Glutamatergic neuron (in vitro differentiated cells): ENCODE results near the gene JAK3. TPM values are rescaled to one million over a fixed set of nuclear protein-coding genes. Genes with fewer than 3 reads are reported as not detected.

Source experiments
- DNase-seq: peaks from one replicate; pipeline ENCODE4 v3.0.0; 2022
- H3K27ac Mint-ChIP-seq: one replicate; pipeline ENCODE4 v1.8.0; 2020; ENCODE audit warnings: mild to moderate bottlenecking, mixed read lengths, inconsistent platforms; ENCODE audit not compliant: unreplicated experiment
- H3K27me3 Mint-ChIP-seq: one replicate; pipeline ENCODE4 v1.8.0; 2020; ENCODE audit warnings: mild to moderate bottlenecking, moderate library complexity, mixed read lengths, inconsistent platforms; ENCODE audit not compliant: unreplicated experiment
- H3K36me3 Mint-ChIP-seq: one replicate; pipeline ENCODE4 v1.8.0; 2020; ENCODE audit warnings: mild to moderate bottlenecking, mixed read lengths, inconsistent platforms; ENCODE audit not compliant: unreplicated experiment
- H3K4me1 Mint-ChIP-seq: one replicate; pipeline ENCODE4 v1.8.0; 2020; ENCODE audit warnings: mild to moderate bottlenecking, low read depth, mixed read lengths, inconsistent platforms; ENCODE audit not compliant: unreplicated experiment
- H3K4me3 Mint-ChIP-seq: one replicate; pipeline ENCODE4 v1.8.0; 2020; ENCODE audit warnings: mild to moderate bottlenecking, mixed read lengths, inconsistent platforms; ENCODE audit not compliant: unreplicated experiment
- H3K9me3 Mint-ChIP-seq: one replicate; pipeline ENCODE4 v1.8.0; 2020; ENCODE audit warnings: mild to moderate bottlenecking, moderate library complexity, mixed read lengths, inconsistent platforms; ENCODE audit not compliant: unreplicated experiment
- CTCF ChIP-seq: fragments of 200-600 bp; sonication (generic); IDR thresholded peaks from one replicate; pipeline ENCODE4 v1.5.0; 2021; ENCODE audit not compliant: partially characterized antibody, unreplicated experiment
- total RNA-seq: library from RNA; stranded (reverse); fragmentation: NEBNext Ultra II Directional; extraction: Animal tissue kit (Norgen Biotek cat#: 25700); gene quantifications from one replicate; pipeline ENCODE4 v1.2.1, GENCODE V29; 2021; ENCODE audit not compliant: unreplicated experiment

Gene JAK3
- total RNA-seq, 1 donor from 2014 or later = 1.3 TPM

GRCh38 chr19:17812099-17812498 lies 35.7 kb downstream of the JAK3 start:
- Mint-ChIP-seq H3K4me3 (no peak overlapping the region), H3K27ac (no peak overlapping the region), H3K4me1 (no peaks in the 10 kb centered on the region), H3K27me3 (peaks cover 1% of the 10 kb centered on the region), H3K9me3 (peaks cover 6% of the 10 kb centered on the region), H3K36me3 (no peaks in the 10 kb centered on the region)
- no peak for TF ChIP-seq CTCF
- DNase-seq = no peak

- Mint-ChIP-seq H3K27ac (no peak overlapping the region), H3K4me3 (no peak overlapping the region), H3K27me3 (peaks cover 1% of the 10 kb centered on the region), H3K4me1 (no peaks in the 10 kb centered on the region), H3K9me3 (peaks cover 6% of the 10 kb centered on the region), H3K36me3 (no peaks in the 10 kb centered on the region)
- no peak for DNase-seq
- TF ChIP-seq CTCF = no peak
Measured at GRCh38 chr19:17811681-17812080, 36.1 kb downstream of the JAK3 start.

- Mint-ChIP-seq H3K27ac (no peak overlapping the region), H3K27me3 (peaks cover 1% of the 10 kb centered on the region), H3K36me3 (no peaks in the 10 kb centered on the region), H3K4me1 (no peaks in the 10 kb centered on the region), H3K4me3 (no peak overlapping the region), H3K9me3 (peaks cover 3% of the 10 kb centered on the region)
- DNase-seq = no peak
- TF ChIP-seq CTCF = no peak
Measured at GRCh38 chr19:17811103-17811502, 36.7 kb downstream of the JAK3 start.

DNA sequence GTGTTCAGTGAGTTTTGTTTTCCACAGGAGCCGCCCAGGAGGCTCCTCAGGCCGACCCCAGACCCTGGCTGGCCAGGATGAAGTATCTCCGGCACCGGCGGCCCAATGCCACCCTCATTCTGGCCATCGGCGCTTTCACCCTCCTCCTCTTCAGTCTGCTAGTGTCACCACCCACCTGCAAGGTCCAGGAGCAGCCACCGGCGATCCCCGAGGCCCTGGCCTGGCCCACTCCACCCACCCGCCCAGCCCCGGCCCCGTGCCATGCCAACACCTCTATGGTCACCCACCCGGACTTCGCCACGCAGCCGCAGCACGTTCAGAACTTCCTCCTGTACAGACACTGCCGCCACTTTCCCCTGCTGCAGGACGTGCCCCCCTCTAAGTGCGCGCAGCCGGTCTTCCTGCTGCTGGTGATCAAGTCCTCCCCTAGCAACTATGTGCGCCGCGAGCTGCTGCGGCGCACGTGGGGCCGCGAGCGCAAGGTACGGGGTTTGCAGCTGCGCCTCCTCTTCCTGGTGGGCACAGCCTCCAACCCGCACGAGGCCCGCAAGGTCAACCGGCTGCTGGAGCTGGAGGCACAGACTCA lies 40.0 kb downstream of the JAK3 start:
- Mint-ChIP-seq H3K4me3 (no peak overlapping the region), H3K27ac (no peak overlapping the region)
- TF ChIP-seq CTCF = no peak

GRCh38 chr19:17806945-17807344 lies 40.8 kb downstream of the JAK3 start:
- Mint-ChIP-seq H3K9me3 (peaks cover 3% of the 10 kb centered on the region), H3K27ac (no peak overlapping the region), H3K4me3 (no peak overlapping the region), H3K36me3 (no peaks in the 10 kb centered on the region), H3K27me3 (peaks cover 4% of the 10 kb centered on the region), H3K4me1 (no peaks in the 10 kb centered on the region)
- no peak for TF ChIP-seq CTCF
- DNase-seq = no peak

More for the DNA sequence above, 40.0 kb downstream of the JAK3 start:
- Mint-ChIP-seq H3K4me1 (no peaks in the 10 kb centered on the region), H3K9me3 (peaks cover 3% of the 10 kb centered on the region), H3K36me3 (no peaks in the 10 kb centered on the region), H3K27me3 (peaks cover 4% of the 10 kb centered on the region)
- no peak for DNase-seq
